CD4-positive, alpha-beta T cell treated with Interleukin-10 for 1 hour (primary cell): ENCODE data around the gene UBE2B.
"Not testable (repeated sequence)": the region's sequence is repeated elsewhere in the genome, so short reads cannot be mapped to it uniquely, and the experiment has no call there.

Experiments used
- DNase-seq: peaks from one replicate; pipeline ENCODE4 v3.0.0-alpha.2; 2020

Gene UBE2B

DNA sequence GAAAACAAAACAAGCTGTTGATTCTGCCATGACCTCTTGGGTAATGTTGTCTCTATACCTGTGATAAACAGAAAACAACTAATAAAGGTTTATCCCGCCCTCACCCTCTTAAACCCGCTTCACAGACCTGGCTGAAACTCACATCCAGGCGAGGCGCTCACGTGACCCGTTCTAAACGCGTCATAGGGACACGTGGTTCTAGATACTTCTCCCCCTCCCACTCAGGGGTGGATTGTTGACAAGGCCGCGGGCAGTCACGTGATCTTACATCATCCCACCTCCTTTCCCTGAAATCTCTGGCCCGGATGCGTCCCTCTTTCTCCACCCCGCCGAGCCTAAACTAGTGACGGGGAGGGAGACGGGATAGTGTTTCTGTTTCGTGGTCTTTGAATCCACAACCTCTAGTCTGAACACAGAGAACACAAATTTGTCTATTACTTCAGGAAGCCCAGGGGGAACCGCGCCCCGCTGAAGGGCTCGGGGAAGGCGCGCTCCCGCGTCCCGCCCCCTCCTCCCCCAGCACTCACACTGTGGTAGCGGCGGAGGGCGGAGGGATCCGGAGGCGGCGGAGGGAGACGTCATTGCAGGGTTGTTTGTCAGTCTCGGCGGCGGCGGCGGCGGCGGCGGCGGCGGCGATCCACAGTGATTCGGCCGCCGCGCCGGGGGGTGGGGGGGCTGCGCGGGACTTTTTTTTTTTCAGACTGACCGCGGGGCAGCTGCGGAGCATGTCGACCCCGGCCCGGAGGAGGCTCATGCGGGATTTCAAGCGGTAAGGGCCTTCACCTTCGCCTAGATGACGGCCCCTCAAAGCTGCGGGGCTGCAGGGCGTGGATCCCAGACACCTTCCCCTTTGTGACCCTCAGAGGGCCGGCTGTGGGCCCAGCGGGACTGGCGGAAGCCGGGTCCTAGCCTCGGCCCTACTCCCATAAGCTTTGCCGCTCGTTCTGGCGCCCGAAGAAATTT lies at the start of gene UBE2B:
UBE2B (plus strand) TSS at position 699 of the 963 bp plus-strand sequence; CDS start at position 726, 27 bp downstream.
- peak; percentile 98 for DNase-seq

DNA sequence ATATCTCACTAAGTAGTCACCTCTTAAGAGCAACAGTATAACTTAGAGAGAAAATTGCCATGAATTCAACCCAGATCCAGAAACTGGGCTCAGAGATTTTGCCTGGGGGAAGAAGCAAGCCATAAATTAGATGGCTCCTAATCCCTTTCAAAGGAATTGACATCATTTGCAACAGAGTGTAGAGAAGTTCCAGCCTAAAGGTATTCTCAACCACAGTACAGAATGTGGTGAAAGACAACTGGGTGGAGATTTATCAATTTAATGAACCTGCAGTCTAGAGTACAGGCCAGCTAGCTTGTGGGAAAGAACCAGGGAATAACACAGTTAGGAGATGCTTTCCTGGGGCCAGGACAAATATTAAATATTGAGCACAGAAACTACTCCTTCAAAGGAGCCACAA lies 44.0 kb upstream of the UBE2B start:
- DNase-seq, result no peak

DNA sequence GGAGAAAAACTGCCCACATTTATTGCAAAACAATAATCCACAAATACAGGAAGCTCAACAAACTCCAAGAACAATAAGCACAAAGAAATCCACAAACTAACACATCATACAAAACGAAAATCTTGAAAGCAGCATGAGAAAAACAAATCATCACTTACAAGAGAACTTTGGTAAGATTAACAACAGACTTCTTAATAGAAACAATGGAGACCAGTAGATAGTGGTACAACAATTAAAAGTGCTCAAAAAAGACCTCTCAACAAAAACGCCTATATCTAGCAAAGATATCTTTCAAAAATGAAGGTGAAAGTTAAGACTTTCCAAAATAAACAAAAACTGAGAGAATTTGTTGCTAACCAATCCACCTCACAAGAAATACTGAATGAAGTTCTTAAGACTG lies 42.8 kb upstream of the UBE2B start:
- no peak for DNase-seq

DNA sequence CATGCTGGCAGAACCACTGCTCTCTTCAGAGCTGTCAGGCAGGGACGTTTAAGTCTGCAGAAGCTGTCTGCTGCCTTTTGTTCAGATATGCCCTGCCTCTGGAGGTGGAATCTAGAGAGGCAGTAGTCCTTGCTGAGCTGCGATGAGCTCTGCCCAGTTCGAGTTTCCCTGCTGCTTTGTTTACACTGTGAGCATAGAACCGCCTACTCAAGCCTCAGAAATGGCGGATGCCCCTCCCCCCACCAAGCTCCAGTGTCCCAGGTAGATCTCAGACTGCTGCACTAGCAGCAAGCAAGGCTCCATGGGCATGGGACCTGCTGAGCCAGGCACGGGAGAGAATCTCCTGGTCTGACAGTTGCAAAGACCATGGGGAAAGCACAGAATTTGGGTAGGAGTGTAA lies 34.5 kb upstream of the UBE2B start:
- DNase-seq, result not testable (repeated sequence)

DNA sequence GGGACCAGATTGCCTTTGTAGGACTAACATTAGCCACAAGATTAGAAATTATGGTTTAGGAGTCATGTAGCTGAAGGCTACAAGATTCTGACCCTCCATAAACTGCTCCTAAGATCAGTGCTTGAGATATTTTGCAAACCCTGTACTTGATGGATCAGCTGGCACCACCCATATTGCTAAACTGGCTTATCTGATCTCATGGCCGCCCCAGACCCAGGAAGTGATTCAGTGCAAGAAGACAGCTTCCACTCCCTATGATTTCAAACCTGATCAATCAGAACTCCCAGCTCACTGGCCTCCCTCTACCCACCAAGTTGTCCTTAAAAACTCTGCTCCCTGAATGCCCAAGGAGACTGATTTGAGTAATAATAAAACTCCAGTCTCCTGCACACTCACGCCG lies 27.9 kb upstream of the UBE2B start:
- DNase-seq, result not testable (repeated sequence)

DNA sequence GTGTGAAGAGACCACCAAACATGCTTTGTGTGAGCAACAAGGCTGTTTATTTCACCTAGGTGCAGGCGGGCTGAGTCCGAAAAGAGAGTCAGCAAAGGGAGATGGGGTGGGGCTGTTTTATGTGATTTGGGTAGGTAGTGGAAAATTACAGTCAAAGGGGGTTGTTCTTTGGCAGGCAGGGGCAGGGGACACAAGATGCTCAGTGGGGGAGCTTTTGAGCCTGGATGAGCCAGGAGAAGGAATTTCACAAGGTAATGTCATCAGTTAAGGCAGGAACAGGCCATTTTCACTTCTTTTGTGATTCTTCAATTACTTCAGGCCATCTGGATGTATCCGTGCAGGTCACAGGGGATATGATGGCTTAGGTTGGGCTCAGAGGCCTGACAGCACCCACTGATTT lies 25.9 kb upstream of the UBE2B start:
- not testable (repeated sequence) for DNase-seq

DNA sequence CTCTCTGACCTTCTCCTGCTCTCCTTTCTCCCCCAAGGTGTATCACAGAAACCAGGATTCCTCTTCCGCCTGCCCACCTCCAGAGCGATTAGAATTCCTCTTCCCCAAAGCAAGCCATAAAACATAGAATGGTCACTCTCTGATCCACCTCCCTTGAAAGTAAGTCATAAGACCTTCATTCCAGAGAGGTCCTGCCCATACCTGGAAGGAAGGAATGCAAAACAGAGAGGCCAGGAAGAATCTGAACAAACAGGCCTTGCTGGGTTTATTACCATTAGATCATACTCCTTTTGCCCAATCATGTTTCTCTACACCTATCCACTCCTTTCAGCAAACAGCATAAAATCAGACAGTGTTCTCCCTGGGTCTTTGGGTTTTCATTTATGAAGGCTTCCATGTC lies 25.4 kb upstream of the UBE2B start:
- DNase-seq, result no peak

DNA sequence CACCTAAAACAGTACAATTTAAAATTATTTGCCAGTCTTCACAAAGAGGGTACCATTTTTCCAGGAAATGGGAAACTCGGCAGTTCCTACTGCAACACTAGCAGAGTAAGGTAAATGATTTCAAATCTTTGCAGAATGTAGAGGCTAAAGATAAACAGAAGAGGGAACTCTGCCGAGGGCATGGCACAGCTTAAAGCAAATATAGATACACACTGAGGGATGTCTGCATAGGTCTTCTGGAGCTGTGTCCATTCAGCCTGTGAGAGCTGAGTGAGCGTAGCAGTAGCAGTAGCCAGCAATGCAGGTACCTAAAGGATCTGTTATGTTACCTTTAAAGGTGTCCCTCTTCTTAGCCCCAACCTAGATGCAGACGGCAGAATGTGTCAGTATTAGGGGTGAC lies 21.9 kb upstream of the UBE2B start:
- DNase-seq, result no peak

DNA sequence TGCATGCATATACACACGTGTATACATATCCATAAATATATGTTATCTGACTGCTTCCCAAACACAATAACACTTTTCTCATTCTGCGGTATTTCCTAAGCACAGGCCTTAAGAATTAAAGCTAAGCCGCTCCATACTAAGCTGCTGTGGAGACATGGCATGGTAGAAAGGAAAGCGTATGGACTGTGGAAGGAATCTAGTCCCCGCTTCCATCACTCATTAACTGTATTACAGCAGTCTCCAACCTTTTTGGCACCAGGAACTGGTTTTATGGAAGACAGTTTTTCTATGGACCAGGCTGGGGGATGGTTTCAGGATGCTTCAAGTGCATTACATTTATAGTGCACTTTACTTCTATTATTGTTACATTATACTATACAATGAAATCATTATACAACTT lies 15.7 kb upstream of the UBE2B start:
- DNase-seq, result no peak

DNA sequence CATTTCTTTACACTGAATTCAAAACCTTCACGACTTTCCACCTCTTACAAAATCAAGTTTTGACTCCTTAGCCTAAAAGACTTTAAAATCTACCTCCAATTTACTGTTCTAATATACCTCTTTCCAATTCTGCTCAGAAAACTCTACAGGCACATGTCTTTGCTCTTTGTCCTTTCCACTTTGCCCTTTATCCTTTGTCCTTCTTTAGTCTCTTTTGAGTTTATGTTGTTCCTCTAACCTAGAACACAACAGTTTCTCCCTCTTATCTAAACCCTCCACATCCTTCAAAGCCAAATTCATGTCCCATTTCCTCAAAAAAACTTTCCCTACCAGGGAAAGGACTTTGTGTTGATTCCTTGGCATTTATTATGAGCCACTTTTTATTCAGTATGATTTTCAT lies 5.8 kb upstream of the UBE2B start:
- DNase-seq, result no peak

DNA sequence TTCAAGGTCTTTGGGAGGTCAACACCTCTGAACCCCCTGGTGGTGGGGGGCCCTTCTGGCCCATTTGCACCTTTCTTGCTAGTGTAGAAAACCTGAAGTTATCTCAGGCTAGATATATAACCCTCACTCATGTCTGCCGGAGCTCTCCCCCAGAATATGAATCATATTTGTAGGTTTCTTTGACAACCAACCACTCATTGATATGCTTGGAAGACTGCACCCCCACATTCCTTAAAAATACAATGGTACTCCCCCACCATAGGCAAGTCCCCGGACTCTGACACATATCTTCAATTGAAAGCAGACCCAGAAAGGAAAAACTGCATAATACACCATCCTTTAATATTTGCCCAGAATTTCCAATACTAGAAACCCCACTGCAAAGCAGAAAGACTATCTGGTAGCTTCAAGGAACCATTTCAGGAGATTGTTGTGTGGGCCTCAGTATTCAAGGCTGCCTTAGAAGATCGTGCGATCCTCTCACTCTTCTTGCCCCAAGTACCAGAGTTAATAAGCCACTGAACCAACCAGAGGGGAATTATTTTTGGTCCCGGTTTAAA lies 978 bp upstream of the UBE2B start:
- DNase-seq, result no peak

DNA sequence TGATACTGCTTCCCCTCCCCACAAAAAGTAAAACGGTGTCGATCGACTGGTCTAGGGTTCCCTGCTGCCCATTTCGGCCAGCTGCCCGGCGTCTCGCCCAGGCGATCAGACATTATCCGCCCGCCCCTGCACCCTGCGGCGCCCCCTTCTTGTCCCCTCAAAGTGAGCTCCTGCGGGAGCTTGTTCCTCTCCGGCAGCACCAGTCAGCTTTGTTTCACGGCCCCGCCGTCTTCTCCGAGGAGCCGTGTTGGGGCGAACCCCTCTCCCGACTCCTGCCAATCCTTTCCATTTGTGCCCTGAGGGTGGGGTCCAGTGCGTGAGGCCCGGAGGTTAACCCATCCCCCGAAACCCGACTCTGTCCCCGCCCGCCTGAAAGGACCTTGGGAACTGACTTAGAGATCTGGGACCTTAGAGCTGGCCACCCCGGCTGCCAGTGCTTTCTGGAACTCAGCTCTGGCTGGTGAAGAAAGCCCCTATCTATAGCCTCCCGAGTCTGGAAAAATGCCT lies 518 bp downstream of the UBE2B start:
- peak; percentile 49 for DNase-seq

DNA sequence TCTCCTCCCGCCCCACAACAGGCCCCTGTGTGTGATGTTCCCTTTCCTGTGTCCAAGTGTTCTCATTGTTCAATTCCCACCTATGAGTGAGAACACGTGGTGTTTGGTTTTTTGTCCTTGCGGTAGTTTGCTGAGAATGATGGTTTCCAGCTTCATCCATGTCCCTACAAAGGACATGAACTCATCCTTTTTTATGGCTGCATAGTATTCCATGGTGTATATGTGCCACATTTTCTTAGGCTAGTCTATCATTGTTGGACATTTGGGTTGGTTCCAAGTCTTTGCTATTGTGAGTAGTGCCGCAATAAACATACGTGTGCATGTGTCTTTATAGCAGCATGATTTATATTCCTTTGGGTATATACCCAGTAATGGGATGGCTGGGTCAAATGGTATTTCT lies 2.3 kb downstream of the UBE2B start:
- DNase-seq, result not testable (repeated sequence)

DNA sequence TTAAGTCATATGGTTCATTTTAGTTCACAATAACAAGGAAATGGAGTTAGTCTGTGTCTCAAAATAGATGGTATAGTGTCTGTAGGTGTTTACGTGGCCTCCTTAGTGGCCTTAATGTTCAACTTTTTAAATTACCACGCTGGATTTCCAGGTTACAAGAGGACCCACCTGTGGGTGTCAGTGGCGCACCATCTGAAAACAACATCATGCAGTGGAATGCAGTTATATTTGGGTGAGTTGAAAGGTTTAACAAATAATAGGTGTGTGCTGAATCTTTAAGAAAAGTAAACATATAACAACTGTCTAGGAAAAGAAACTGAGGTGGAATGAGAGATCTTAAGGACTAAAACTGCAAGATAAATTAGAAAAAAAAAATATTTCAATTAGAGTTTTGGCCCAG lies 2.9 kb downstream of the UBE2B start:
- DNase-seq, result peak; percentile 24

DNA sequence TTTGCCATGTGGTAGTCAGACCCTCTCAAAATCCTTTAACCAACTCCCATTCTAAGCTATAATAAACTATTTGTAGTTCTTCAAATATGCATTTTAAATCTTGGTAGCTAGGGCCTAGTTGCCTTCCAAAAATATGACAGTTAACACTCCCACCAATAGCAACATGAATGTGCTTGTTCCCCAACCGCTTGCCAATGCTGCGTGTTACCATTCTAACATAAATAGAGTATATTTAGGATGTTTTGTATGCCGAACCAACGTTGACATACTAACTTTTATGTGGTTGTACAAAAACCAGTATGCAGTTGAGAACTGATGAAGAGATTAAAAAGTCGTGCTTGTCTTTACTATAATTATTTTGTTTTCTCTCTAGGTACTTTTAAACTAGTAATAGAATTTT lies 9.0 kb downstream of the UBE2B start:
- no peak for DNase-seq

DNA sequence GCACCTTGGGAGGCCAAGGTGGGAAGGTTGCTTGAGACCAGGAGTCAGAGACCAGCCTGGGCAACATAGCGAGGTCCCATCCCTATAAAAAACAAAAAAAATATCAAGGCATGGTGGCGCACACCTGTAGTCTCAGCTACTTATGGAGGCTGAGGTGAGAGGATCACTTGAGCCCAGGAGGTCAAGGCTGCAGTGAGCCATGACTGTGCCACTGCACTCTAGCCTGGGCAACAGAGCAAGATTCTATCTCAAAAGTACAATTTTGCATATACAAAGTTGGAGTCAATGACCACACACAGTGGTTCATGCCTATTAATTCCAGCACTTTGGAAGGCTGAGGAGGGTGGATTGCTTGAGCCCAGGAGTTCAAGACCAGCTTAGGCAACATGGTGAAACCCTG lies 10.8 kb downstream of the UBE2B start:
- not testable (repeated sequence) for DNase-seq

DNA sequence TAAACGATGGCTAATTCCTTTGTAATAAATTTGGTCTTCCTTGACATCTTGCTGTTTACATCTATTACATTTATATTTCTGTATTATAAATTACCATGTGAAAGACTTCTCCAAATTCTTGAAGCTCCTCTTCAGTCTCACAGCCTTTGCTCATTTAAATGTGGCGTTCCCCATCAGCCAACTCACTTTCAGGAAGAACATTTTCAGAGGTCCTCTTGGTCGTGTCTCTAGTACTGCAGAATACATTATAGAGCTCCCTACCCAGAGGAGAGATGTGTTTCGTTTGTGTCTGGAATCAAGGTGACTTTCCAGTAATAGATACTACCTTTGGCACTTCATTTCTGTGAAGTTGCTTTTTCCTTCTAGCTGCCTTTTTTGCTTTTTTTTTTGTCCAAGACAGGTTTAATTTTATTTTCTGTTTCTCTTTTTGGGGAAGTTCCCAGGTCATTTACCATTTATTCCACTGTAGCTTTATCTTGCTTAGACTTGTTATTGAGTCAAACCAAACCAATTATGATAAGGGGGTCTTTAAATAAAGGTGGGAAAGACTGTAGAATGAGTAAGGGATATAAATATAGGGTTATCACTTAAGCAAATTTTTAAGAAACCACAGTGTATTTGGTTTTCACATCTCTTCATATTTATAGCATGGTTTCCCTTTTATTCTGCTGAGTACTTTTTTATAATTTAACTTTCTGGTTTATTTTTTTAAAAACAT lies 12.8 kb downstream of the UBE2B start:
- DNase-seq, result no peak

DNA sequence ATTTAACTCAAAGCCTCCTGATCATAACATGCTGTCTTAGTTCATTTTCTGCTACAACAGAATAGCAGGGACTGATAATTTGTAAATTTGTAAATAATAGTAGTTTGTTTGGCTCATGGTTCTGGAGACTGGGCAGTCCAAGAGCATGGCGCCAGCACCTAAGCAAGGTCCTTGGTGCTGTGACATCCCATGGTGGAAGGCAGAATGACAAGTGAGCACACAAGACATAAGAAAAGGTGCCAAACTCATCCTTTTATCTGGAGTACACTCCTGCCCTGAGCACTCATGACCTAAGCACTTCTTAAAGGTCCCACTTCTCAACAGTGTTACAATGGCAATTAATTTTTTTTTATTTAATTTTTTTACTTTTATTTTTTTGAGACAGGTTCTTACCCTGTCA lies 16.1 kb downstream of the UBE2B start:
- DNase-seq, result no peak

DNA sequence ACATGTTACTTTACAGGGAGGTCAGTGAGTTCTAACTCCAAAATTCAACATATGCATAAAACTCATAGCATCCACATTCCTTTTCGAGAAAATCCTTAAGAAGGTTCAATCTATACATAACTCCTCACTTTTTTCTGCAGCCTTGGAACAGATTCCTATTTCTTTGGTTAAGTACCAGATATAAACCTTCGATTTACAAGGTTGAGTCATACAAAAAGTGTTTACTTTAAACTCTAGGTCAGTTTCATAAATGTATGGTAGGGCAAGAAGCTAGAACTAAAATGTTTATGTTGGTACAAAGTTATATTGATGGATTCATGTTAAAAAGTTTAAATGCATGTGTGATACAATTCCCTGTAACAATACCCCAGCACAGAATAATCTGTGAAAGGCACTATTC lies 20.9 kb downstream of the UBE2B start:
- DNase-seq, result no peak

DNA sequence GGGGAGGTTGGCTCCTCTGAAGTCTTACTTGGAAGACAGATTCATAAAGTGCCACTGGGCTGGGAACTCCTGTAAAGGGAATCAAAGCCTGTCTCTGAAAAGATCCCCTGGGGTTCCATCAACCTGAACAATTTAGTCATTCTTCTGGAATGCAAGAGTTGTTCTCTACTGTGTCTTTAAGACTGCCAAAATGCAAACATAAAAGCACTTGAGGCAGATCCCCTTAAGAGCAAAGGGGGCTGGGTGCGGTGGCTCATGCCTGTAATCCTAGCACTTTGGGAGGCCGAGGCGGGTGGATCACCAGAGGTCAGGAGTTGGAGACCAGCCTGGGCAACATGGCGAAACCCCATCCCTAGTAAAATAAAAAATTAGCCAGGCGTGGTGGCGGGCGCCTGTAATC lies 23.6 kb downstream of the UBE2B start:
- DNase-seq, result no peak

DNA sequence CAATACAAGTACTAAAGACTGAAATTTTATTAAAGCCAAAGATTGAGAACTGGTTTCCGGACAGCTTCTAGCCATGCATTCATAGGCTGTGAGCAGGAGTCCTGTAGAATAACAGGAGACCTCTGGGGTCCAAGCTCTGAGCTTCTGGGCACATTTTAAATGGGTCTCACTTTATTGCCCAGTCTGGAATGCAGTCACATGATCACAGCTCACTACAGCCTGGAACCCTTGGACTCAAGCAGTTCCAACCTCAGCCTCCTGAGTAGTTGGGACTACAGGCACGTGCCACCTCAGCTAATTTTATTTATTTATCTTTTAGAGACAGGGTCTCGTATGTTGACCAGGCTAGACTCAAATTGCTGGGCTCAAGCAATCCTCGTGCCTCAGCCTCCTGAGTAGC lies 24.9 kb downstream of the UBE2B start:
- no peak for DNase-seq

DNA sequence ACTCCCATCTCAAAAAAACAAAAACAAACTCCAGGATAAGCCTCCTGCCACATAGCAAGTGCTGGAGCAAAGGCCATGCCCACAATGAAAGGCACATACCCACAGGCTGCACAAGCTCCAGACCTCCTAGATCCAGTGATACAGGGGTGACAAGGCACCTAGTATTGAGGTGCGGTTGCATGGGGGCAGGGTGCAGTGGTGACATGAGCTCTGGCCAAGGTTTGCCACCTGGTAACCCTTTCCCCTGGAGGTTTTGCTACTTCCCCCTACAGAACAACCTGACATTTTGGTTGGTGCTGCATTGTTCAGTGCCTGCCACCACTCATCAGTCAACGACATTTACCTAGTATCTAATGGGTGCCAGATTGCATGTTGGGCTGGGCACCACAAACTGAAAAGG lies 25.8 kb downstream of the UBE2B start:
- DNase-seq, result no peak

DNA sequence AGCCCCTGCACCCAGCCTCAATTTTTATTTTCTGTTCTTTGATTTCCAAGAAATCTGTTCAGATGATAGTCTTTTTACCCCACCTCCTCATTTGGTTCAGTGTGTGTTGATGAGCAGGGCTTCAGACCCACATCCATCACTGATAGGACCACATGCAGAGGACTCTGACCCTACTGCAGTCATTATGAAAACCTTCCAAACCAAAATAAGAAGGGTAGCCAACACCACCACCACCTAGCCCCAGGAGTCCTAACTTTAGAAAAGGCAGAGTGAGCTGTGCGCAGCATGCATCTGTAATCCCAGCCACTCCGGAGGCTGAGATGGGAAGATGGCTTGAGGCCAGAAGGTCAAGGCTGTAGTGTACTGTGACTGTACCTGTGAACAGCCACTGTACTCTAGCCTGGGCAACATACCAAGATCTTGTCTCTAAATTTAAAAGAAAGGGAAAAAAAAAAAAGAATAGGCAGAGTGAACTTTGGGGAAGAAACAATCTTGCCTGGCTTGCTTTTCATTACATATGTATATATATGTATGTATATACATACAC lies 27.3 kb downstream of the UBE2B start:
- DNase-seq, result no peak
